Ishikawa (cell line): ENCODE data around the gene PPP1R9B.

Experiments
- EP300 ChIP-seq: IDR thresholded peaks from 2 replicates; pipeline ENCODE4 v1.6.1; 2012; ENCODE audit warnings: borderline replicate concordance
- FOXM1 ChIP-seq: IDR thresholded peaks from 2 replicates; pipeline ENCODE4 v1.6.1; 2012; ENCODE audit warnings: low read depth, borderline replicate concordance
- MAX ChIP-seq: IDR thresholded peaks from 2 replicates; pipeline ENCODE4 v1.6.1; 2012
- TEAD4 ChIP-seq: IDR thresholded peaks from 2 replicates; pipeline ENCODE4 v1.6.1; 2012

- peak; percentile 69; the same call in 1 of the 2 replicates for TF ChIP-seq TEAD4
- peak; percentile 75 for TF ChIP-seq FOXM1
- no peak for TF ChIP-seq EP300
- peak; percentile 88 for TF ChIP-seq MAX
Measured at GRCh38 chr17:50094753-50095619, 55.5 kb downstream of the PPP1R9B start, which contains the start of gene PDK2.
